ENCODE measurements around the gene IRGQ.
"Not testable (repeated sequence)": the region's sequence is repeated elsewhere in the genome, so short reads cannot be mapped to it uniquely, and the experiment has no call there.

Gene IRGQ

GRCh38 chr19:43624933-43625332, 29.0 kb upstream of the IRGQ start:
- FAIRE-seq (no peak), DNase-seq (ENCODE audit: low spot score) (no peak)

GRCh38 chr19:43623889-43624670, 28.1 kb upstream of the IRGQ start:
- no peak for FAIRE-seq
- DNase-seq (ENCODE audit: low spot score), result no peak

- no peak for DNase-seq (ENCODE audit: low spot score)
- no peak for FAIRE-seq
Observed at GRCh38 chr19:43622956-43623355, 27.0 kb upstream of the IRGQ start.

- DNase-seq (ENCODE audit: low spot score) (no peak), FAIRE-seq (no peak)
Observed at GRCh38 chr19:43622070-43622469, 26.1 kb upstream of the IRGQ start.

- no peak for DNase-seq (ENCODE audit: low spot score)
- FAIRE-seq, result no peak
Observed at GRCh38 chr19:43620061-43621001, 24.4 kb upstream of the IRGQ start.

GRCh38 chr19:43619262-43620060, 23.5 kb upstream of the IRGQ start, which contains the start of gene ZNF428:
Gene ZNF428, minus strand, starts transcription at chr19:43619629. Its CDS starts 5,325 bp downstream, at chr19:43614304.
- peak; percentile 61 for FAIRE-seq
- DNase-seq (ENCODE audit: low spot score), result peak; percentile 92

GRCh38 chr19:43618921-43619261, 23.0 kb upstream of the IRGQ start:
- DNase-seq (ENCODE audit: low spot score) (peak; percentile 70), FAIRE-seq (no peak)

GRCh38 chr19:43616954-43617353, 21.0 kb upstream of the IRGQ start:
- DNase-seq (ENCODE audit: low spot score), result no peak
- FAIRE-seq, result no peak

GRCh38 chr19:43616306-43616705, 20.4 kb upstream of the IRGQ start:
- no peak for FAIRE-seq
- DNase-seq (ENCODE audit: low spot score), result no peak

- FAIRE-seq, result no peak
Observed at GRCh38 chr19:43612374-43612773, 16.4 kb upstream of the IRGQ start.

GRCh38 chr19:43611788-43612187, 15.9 kb upstream of the IRGQ start, which contains the start of gene SRRM5:
Gene SRRM5, plus strand, starts transcription at chr19:43612088. Its CDS starts 34 bp downstream, at chr19:43612122.
- FAIRE-seq, result no peak

More at GRCh38 chr19:43612374-43612773, 16.4 kb upstream of the IRGQ start:
- DNase-seq (ENCODE audit: low spot score), result no peak

GRCh38 chr19:43610493-43610892, 14.6 kb upstream of the IRGQ start:
- DNase-seq (ENCODE audit: low spot score) (no peak), FAIRE-seq (no peak)

More at GRCh38 chr19:43611788-43612187, 15.9 kb upstream of the IRGQ start, which contains the start of gene SRRM5:
- no peak for DNase-seq (ENCODE audit: low spot score)

- FAIRE-seq, result no peak
- DNase-seq (ENCODE audit: low spot score), result no peak
Observed at GRCh38 chr19:43609872-43610271, 13.9 kb upstream of the IRGQ start.

GRCh38 chr19:43607238-43608205, 11.6 kb upstream of the IRGQ start:
- DNase-seq (ENCODE audit: low spot score) (no peak), FAIRE-seq (no peak)

GRCh38 chr19:43606569-43607229, 10.8 kb upstream of the IRGQ start:
- DNase-seq (ENCODE audit: low spot score) (no peak), FAIRE-seq (no peak)

- DNase-seq (ENCODE audit: low spot score) (no peak), FAIRE-seq (no peak)
Observed at GRCh38 chr19:43605875-43606568, 10.1 kb upstream of the IRGQ start.

GRCh38 chr19:43600326-43600725, 4.4 kb upstream of the IRGQ start:
- not testable (repeated sequence) for FAIRE-seq; DNase-seq (ENCODE audit: low spot score)

GRCh38 chr19:43599635-43600295, 3.8 kb upstream of the IRGQ start:
- DNase-seq (ENCODE audit: low spot score) (no peak), FAIRE-seq (no peak)
